Retina (tissue), 1 donor: ENCODE results near the gene SLC16A10.
"Not testable (repeated sequence)": the region's sequence is repeated elsewhere in the genome, so short reads cannot be mapped to it uniquely, and the experiment has no call there.

Source experiments
- DNase-seq: peaks from one replicate; pipeline ENCODE4 v3.0.0-alpha.2; 2016

Gene SLC16A10, protein sequence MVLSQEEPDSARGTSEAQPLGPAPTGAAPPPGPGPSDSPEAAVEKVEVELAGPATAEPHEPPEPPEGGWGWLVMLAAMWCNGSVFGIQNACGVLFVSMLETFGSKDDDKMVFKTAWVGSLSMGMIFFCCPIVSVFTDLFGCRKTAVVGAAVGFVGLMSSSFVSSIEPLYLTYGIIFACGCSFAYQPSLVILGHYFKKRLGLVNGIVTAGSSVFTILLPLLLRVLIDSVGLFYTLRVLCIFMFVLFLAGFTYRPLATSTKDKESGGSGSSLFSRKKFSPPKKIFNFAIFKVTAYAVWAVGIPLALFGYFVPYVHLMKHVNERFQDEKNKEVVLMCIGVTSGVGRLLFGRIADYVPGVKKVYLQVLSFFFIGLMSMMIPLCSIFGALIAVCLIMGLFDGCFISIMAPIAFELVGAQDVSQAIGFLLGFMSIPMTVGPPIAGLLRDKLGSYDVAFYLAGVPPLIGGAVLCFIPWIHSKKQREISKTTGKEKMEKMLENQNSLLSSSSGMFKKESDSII

DNA sequence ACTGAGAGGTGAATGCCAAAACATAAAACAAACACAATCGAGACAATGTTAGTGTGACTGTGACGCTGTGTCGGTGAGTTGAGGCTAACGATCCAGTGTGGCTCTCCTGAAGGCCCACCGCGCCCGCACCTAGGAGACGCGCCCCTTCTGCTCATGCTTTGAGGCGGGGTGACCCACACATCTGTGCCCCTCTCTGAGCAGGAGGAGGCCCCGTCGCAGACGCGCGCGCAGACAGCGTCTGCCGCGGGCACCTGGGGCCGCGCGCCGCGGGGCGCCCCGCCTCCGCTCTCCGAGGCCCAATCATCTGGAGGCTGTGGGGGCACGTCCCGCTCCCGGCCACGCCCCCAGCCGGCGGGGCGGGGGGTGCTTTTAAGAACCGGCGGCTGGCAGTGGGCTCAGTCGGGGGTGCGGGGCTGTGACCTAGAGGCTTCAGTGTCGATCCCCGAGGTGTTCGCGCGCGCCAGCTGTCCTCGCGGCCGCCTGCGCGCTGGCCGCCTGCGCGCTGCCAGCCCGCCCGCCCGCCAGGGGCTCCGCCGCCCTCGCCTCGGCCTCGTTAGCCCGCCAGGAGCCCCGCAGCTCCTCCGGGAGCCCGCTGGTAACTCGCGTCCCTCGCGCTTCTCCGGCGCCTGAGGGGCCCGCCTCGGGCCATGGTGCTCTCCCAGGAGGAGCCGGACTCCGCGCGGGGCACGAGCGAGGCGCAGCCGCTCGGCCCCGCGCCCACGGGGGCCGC lies at the start of gene SLC16A10:
Gene SLC16A10 (plus strand): TSS at position 398 of the 730 bp plus-strand sequence. CDS start 250 bp downstream, at position 648.
- peak; percentile 90 for DNase-seq

DNA sequence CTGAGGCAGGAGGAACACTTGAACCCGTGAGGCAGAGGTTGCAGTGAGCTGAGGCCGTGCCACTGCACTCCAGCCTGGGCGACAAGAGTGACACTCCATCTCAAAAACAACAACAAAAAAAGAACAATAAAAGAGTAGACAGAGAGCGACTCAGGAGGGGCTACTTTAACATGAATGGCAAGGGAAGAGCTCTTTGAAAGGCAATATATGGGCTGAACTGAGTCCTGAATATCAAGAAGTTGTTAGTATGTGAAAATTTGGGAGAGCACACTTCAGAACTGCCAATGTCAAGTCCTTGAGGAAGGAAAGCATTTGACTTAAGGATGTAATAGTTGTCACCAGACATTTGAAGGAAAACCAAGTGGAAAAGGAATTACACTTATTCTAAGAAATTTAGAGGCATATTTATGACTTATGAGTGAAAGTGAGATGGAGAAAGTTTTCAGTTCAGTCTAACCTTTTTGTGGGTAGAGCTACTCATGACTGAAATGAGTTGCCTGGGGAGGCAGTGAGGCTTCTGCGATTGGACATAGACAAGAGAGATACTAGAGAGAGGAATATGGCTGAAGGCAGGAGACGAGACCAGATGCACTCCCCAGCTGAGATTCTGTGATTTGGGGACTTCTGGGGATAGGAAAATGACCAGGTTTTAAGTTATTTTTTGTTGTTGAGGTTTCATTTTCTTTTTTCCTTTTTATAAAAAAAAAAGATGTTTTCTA lies 48.6 kb upstream of the SLC16A10 start:
- no peak for DNase-seq

DNA sequence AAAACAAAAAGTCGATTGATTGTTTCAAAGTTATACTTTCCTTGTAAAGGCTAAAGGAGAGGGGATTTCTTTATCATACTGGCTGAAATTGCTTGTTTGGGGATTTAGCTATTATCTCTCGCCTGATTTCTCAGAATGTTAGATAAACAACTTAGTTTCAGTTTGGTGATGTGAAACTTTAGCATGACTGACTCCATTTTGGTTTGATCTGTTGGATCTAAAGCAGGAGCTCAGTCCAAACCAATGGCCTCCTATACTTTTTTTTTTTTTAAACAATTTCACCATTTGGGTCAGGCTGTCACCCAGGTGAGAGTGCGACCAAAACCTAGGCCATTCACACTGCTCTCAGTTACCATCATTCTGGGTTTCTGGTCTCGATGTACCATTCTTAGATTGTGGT lies 45.4 kb upstream of the SLC16A10 start:
- DNase-seq: no peak

DNA sequence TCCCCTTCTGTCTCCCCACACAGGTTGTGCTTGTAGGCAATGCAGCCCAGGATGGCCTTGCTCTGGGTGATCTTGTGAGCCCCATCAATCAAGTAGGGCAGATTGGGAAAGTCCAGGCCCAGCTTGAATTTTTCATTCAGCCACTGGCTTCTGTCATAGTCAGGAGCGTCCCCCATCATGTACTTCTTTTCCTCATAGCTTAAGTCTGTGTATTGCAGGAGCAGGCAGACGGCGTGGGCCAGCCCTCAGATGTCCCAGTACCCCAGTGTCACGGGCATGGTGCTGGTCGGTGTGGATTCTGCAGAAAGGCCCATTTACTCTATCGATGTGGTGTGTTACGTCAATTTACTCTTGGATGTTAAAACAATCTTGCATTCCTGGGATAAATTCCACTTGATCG lies 40.1 kb upstream of the SLC16A10 start:
- DNase-seq: no peak

DNA sequence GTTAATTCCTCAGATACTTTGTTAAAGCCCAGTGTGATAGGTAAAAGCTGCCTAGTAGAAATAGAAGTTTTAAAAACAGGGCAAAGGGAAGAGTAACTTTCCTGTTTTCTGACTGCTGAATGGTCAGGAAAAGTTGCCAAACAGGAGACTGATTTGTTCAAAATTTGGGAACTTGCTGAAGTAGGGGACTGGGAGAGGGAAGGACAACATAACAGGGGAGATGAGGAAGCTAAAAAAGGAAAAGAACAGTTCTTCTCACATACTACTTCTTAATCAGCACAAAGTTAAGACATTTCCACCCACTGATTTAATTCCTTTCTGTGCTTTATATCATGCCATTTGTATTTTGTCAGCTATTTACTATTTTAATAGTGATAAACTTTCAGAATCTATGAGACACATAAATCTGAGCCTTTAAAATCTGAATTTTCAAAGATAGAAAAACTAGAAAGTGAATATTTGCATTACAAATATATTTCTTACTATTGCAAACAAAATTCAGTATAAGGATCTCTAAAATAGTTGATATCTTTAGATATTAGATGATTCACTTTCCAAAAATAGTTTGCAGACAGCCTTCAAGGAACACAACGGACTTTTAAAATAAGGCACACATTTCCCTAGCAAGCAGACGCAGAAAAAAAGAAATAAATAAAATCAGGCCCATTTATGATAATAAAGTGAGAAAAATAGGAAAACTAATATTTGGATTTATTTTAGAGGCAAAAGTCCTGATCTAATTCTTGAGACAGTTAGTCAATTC lies 36.9 kb upstream of the SLC16A10 start:
- no peak for DNase-seq

DNA sequence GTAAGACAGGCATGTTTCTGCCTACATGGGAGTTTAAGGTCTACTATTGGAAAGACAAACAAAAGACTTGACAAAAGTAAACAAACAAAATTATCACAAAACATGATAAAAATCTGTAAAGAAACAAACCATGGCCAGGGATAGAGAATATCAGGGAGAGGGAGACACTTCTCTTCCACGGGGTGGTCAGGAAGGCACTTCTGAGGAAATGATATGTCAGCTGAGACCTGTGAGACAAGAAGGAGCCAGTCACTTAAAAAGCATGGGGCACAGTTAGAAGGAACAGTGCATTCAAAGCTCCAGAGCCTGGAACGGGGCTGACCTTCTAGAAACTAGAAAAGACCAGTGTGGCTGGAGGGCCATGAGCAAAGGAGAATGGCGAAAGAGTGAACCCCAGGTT lies 35.1 kb upstream of the SLC16A10 start:
- no peak for DNase-seq

DNA sequence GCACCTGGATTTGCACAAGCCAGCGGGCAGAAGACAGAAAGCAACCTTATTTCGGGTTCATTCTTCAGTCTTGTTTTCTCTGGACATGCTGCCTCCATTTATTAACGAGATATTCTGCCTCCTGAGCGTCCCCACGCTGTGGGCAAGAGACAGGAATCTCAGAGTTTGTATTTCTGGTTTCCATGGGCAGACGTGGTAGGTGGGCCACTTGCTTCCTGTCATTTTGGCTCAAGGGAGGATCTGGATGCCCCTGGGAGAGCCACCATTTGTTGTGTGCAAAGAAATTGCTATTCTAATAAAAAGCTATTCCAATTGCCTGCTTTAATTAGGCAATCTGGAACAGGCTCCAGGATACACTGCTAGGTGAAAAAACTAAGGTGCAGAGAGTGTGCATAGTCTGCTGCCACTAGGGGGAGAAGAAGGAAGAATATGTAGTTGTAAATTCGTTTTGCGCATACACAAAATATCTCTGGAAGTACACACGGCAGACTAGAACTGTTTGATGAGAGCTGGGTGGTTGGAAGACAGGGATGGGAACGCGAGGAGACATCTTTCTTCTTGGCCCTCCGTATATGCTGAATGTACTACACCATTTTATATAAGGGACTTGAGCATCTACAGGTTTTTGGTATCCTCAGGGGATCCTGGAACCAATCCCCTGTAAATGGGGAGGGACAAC lies 30.1 kb upstream of the SLC16A10 start:
- peak; percentile 48 for DNase-seq

DNA sequence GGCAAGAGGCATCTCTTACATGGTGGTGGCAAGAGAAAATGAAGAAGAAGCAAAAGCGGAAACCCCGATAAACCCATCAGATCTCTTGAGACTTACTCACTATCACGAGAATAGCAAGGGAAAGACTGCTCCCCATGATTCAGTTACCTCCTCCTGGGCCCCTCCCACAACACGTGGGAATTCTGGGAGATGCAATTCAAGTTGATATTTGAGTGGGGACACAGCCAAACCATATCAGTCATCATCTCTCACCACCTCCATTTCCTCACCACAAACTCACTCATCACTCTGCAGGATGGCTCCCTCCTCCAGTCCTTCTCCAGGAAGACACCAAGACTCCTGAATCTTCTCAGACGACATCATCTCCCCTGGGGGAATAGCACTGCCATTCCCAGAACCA lies 25.8 kb upstream of the SLC16A10 start:
- no peak for DNase-seq

DNA sequence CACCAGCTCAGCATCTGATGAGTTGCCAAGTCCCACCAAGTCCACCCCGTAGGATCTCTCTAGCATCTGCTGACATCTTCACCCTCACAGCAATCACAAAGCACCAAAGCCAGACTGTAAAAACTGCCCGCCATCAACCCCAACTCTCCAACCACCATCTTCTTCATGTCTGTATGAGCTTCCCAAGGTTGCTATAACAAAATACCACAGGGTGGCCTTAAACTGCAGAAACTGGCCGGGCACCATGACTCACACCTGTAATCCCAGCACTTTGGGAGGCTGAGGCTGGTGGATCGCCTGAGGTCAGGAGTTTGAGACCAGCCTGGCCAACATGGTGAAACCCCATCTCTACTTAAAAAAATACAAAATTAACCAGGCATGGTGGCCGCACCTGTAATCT lies 25.3 kb upstream of the SLC16A10 start:
- not testable (repeated sequence) for DNase-seq

DNA sequence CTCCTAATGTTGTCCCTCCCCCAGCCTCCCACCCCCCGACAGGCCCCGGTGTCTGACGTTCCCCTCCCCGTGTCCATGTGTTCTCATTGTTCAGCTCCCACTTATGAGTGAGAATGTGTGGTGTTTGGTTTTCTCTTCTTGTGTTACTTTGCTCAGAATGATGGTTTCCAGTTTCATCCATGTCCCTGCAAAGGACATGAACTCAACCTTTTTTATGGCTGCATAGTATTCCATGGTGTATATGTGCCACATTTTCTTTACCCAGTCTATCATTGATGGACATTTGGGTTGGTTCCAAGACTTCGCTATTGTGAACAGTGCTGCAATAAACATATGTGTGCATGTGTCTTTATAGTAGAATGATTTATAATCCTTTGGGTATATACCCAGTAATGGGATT lies 24.4 kb upstream of the SLC16A10 start:
- not testable (repeated sequence) for DNase-seq

DNA sequence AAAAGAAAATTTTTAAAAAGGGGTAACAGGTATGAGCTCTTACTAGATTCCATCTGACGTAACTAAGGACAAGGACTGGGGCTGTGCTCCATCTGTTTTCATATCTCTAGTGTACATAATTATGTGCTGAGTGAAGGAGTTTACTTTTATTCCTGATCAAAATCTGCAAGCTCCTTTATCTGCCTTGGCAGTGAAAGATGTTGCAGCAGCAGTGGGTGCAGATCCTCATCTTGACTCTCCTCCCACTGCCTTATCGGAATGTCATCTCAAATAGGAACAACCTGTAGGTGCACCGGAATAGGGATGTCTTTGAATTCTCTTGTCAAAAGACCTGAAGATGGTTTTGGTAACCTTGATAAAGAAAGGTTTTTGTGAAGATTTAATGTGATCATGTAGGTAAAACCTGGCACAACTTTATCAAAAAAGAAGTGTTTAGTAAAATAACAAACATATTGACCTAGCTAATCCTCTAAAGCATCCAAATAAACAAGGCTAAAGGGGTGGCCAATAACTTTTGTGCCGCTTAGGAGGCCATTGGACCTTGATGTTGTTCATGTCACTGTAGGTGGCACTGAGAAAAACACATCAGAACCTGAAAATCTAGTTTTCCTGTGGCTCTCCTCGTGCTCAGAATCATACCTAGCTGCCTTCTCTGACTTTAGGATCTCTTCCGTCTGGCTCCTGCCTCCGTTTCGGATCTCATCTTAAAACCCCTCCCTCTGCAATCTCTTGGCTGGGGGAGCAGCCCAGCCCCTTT lies 19.0 kb upstream of the SLC16A10 start:
- no peak for DNase-seq

DNA sequence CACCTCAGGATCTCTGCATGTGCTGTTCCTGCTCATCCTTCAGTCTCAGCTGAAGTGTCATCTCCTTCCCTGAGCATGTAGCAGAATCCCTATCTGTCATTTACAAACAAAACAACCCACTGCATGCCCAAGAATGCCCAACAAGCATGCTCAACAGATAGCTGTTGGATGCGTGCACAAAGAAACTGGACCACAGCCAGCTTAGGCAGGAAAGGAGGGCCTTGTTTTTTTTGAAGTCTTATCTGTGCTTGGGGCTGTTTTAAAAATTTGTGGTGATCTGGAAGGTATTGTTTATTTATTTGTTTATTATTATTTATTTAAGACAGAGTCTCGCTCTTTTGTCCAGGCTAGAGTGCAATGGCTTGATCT lies 18.5 kb upstream of the SLC16A10 start:
- DNase-seq: no peak

DNA sequence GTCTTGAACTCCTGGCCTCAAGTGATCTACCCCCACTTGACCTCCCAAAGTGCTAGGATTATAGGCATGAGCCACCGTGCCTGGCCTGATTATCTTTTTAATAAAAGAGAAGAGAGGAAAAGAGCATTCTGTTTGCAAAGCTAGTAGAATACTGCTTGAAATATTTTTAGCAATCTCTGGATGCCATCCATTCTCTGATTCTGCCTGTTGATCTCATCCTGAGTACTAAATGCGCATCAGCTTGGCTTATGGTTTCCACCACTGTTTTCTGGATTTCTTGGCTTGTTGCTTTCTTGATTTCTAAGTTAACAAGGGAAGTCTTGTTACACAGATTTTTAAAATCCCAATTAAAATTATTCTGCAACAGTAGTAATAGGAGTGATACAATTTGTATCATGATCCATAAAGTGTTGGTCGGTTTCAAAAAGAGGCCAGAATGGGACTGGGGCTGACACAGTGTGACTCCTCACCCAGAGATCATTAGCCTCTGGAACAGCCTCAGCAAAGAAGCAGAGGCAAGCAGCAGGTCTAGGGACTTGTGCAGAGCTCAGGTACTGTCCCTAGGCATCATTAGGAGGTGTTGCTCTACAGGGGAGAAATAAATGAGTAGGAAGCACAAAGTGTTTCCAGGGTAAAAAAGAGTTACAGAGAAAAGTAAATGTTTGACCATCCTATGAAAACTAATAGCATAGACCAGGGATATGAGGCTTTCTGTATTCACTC lies 17.8 kb upstream of the SLC16A10 start:
- no peak for DNase-seq

DNA sequence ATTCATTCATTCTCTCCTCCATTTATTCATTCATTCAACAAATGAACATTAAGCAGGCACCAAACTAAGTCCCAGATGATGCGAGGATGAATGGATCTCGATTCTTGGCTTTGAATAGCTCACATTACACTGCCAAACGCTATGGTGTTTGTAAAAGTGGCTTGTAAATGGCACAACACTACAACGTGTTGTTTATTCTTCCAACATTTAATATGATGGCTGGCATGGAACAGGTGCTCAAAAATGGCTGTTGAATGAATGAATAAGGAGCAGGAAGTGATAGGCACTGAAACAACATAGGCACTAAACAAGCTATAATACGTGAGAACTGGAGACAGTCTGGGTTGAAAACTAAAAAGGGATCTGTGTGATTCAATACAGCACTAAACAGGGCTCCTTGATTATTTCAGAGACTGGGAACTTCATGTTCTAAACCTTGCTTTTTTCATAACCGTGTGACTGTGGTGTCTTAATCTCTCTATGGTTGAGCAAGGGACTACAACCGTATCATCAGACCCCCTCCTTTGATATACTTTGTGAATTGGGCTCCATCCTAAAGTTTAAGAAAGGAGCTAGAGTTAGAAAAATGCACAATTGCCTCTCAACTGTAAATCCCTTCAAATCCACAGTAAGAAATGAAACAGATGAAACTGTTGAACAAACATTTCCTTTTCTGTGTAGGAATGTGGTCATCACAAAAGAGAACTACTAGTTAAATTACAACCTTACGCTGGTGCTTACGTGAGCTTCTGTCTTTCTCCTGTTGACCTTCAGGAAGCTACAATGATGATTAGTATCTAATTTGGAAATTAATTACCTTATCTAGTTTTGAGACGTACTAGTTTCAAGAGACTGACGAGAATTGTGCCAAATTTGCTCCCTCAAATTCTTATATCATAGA lies 16.9 kb upstream of the SLC16A10 start:
- DNase-seq: no peak

DNA sequence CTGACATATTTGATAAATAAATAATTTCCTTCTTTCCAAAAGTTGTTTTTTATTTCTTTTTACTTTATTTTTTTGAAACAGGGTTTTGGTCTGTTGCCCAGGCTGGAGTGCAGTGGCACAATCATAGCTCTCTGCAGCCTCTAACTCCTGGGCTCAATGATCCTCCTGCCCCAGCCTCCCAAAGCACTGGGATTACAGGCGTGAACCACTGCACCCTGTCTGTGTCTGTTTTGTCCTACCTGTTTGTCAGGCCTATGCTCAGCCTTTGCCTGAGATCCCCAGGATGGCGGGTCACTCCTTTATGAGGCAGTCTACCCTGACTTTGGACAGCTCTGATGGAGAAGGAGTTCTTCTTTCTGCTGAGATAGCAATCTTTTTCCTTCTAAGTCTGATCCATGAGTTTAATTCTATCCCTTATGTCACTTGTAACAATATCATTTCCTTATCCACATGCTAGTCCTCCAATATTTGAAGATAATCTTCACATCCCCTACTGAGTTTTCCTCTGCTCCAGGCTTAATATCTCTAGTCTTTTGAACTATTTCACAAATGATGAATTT lies 14.4 kb upstream of the SLC16A10 start:
- DNase-seq: no peak

DNA sequence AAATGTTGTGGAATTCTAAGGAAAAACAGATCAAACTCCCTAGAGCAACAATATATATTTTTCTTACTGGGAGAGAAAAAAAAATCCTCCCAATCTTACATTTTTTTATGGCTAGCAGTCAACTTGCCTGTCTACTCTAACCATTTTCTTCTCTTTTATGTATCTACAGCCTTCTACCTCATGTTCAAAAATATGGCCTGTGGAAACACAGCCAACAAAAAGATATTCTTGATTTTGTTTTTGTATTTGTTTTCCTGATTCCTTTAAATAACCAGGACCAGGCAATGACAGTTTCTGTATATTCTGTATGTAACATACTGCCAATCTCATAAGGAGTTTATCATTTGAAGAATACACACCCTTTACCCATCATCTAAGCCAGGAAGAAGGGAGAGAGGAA lies 13.0 kb upstream of the SLC16A10 start:
- DNase-seq: no peak

DNA sequence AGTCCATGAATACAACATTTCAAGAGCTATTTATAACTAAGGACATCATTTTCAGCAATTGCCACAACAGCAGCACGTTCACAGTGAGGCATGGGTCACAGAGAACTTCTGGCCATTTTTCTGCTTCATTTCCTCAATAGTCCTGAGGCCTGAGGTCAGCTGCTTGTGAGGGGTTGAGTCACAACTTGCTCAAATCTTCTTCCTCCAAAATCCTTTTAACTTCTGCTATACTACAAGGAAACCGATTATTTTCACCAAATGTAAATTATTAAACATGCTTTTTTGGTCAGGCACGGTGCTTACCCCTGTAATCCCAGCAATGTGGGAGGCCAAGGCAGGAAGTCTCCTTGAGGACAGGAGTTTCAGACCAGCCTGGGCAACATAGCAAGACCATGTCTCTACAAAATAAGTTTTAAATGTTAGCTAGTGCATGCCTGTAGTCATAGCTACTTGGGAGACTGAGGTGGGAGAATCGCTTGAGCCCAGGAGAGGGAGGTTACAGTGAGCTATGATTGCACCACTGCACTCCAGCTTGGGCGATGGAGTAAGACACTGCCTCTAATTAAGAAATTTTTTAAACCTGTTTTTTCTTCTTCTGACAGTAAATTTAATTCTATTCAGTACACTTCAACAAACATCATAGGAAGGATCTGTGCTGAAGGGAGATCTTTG lies 11.1 kb upstream of the SLC16A10 start:
- DNase-seq: no peak

DNA sequence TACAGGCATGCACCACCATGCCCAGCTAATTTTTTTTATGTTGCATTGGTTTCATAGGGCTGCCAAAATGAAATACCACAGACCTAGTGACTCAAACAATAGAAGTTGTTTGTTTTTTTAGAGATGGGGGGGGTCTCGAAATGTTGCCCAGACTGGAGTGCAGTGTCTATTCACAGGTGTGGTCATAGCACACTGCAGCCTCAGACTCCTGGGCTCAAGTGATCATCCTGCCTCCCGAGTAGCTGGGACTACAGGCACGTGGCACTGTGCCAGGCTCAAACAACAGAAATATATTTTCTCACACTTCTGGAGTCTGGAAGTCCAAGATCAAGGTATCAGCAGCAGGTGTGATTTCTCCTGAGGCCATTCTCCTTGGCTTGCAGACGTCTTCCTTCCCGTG lies 6.6 kb upstream of the SLC16A10 start:
- no peak for DNase-seq

DNA sequence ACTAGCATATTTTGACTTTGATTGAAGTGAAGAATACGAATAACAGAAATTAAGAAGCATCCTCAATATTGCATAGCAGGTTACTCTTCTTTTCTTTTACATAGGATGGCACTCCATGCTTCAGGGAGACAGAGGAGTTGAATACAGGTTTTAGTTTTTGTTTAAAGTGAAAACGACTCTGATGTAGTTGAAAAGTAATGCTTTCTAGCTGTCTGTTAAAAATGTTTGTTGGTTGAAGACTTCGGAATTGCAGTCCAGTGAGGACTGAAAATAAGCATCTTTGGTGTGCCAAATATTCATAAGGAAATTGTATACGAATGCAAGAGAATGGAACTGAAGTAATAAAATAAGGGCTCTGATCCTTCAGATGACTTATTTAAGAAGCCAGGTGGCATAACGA lies 618 bp upstream of the SLC16A10 start:
- DNase-seq: no peak
